Fibroblast of gingiva (primary cell): ENCODE measurements around the gene DOC2A.
"Not testable (repeated sequence)": the region's sequence is repeated elsewhere in the genome, so short reads cannot be mapped to it uniquely, and the experiment has no call there.

ENCODE experiments used
- DNase-seq: peaks from one replicate; pipeline ENCODE4 v3.0.0-alpha.2; 2011; ENCODE audit warnings: low read depth

DOC2A gene

GRCh38 chr16:30027588-30028437, 17.0 kb upstream of the DOC2A start:
- no peak for DNase-seq

DNA sequence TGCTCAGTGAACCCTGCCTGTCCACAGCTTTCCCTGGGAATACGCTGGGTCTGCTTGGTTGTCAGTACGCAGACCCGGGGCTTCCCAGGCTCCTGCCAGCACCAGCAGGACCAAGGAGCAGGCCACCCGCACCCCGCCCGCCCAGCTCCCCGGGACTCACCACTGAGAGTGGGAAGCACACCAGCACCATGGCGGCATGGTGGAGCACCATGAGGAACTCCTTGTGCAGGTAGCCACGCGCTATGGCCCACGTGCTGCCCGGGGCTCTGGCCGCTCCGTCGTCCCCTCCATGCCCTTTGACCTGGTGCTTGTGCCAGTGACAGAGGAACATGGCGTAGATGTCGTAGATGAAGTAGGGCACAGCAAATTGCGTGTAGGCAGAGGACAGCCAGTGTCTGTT, 15.6 kb upstream of the DOC2A start:
- DNase-seq = no peak

GRCh38 chr16:30025574-30025973, 14.7 kb upstream of the DOC2A start:
- no peak for DNase-seq

GRCh38 chr16:30025156-30025555, 14.3 kb upstream of the DOC2A start:
- no peak for DNase-seq

DNA sequence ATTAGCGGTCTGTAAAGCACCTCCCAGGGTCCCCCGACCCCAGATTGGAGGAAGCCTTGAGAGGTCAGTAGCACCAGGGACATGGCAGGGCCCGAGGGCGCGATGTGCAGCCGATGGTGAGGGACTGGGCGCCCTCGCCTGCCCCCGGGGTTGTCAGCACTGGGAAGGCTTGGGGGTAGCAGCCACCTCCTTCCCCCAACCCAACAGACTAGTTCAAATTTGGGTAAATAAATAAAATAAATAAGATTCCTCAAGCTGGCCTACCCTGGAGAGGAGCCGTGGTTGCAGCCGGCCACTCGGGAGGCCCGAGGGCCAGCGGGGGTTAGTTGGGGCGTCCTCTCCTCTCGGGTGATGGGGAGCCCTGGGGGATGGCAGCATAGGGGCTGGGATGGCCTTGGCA, 13.6 kb upstream of the DOC2A start:
- no peak for DNase-seq

DNA sequence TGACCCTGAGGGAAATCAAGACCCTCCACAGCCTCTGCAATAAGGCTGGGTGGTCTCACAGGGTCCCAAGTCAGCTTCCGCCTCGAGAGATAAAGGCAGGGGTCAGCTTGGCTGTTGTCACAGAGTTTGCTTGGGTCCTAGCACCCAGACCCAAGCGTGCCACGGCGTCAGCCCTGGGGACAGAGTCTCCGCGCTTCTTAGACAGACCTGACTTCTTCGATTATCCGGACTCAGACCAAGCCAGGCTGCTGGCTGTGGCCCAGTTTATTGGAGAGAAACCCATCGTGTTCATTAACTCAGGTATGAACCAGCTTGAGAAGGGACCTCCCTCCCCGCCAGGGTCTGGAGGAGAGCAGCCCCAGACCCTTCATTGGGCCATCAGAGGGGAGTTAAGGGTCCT, 12.8 kb upstream of the DOC2A start:
- no peak for DNase-seq

- no peak for DNase-seq
Observed at GRCh38 chr16:30022887-30023286, 12.1 kb upstream of the DOC2A start, which contains the start of gene C16orf92. C16orf92 (plus strand) TSS chr16:30023198; CDS start chr16:30023341, 143 bp downstream.

- DNase-seq = no peak
Observed at GRCh38 chr16:30018731-30019158, 7.9 kb upstream of the DOC2A start.

- DNase-seq = not testable (repeated sequence)
Observed at GRCh38 chr16:30017937-30018336, 7.1 kb upstream of the DOC2A start.

DNA sequence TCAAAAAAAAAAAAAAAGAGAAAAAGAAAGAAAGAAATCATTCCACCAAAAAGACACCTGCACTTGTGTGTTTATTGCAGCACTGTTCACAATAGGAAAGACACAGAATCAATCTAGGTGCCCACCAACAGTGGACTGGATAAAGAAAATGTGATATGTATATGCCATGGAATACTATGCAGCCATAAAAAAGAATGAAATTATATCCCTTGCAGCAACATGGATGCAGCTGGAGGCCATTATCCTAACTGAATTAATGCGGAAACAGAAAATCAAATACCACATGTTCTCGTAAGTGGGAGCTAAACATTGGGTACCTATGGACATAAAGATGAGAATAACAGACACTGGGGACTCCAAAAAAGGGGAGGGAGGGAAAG, 6.4 kb upstream of the DOC2A start:
- DNase-seq = no peak

DNA sequence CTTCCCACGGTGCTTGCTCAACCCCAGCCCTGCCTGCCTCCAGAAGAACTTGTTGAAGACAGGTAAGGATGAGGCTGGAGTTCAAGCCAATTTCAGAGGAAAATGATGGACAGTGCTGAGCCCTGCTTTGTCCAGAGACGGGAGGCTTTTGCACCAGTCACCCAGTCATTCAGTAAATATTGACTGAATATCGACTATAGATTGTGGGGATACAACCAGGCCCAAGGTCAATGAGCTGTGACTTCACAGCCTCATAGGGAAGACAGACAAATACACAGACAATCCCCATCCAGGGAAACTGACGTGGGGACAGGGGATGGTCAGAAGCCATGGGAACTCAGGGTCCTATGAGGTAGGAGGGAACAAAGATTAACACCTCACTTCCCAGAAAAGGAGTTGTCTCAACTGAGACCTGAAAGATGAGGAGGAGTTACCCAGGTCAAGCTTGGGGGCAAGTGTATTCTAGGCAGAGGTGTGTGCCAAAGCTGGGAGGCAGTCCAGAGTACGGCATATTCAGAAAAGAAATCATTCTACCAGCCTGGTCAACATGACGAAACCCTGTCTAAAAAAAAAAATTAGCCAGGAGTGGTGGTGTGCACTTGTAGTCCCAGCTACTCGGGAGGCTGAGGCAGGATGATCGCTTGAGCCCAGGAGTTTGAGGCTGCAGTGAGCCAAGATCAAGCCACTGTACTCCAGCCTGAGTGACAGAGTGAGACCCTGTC, 5.9 kb upstream of the DOC2A start:
- no peak for DNase-seq

GRCh38 chr16:30015450-30015849, 4.6 kb upstream of the DOC2A start:
- DNase-seq = not testable (repeated sequence)

GRCh38 chr16:30012598-30012997, 1.8 kb upstream of the DOC2A start:
- DNase-seq = not testable (repeated sequence)

GRCh38 chr16:30011714-30012504, 1.1 kb upstream of the DOC2A start:
- no peak for DNase-seq

DNA sequence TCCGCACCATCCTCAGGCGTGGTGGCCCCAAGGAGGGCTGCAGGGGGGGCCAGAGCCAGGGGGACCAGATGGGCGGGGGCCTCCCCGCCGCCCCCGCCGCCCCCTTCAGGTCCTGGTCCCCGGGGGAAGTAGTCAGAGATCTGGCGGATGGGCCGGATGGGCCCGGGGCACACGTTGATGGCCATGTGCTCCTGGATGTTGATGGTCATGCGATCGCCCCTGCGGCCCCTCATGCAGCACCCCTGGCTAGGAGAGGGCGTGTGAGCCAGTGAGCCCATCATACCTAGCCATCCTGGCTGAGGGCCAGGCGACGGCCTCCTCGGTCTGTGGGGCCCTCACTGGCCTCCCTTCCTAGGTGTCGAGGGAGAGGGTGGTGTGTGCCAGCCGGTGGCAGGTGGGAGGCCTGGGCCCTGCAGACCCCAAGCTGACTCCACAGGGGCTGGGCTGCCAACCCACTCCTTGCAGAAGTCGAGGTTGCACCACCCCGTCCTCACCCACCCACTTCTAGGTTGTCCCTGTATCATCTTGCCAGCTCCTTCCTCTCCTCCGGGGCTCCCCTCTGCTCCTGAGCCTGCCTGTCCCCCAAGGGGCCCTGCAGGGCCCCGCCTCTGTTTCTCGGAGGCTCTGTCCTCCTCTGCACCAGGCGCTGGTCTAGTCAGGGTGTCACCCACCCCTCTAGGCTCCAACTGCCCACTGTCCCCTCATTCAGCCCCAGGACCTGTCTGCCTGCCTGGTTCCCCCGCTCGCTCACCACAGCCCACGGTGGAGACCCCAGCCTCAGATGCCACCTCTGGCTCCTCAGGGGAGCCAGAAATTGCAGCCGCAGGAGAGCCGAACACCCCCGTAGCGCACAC, 610 bp downstream of the DOC2A start:
- DNase-seq = no peak

DNA sequence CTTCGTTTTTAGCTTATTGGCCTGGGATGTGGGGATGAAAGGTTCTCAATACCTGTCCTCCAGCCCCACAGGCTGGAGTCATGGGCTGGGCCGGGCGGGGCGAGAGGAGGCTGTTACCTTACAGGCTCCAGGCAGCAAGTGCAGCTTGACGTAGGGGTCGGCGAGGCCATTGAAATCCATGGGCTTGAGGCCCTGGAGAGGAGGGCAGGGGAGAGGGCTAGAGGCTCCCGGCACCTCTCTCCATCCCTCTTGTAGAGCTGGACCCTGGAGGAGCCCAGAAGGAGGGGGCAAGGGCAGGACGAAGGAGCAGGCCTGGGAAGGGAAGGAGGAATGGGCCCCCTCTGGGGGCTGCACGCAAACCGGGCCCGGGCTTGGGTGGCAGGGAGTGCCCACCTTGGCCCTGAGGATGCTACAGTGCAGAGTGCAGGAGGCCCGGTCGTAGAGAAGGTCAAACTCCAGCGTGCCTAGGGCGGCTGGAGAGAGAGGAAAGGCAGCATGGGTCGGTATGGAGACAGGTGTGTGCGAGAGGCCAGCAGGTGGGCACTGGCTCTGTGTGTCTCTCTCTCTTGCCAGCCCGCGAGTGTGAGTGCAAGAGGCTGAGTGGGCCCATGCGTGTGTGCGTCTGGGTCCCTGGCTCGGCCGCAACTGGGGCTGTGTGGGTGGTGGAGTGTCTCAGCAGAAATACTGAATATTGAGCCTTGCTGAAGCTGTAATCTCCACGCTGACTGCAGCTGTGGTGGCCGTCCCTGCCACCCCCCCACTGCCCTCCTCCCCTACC, 1.6 kb downstream of the DOC2A start:
- DNase-seq = no peak

DNA sequence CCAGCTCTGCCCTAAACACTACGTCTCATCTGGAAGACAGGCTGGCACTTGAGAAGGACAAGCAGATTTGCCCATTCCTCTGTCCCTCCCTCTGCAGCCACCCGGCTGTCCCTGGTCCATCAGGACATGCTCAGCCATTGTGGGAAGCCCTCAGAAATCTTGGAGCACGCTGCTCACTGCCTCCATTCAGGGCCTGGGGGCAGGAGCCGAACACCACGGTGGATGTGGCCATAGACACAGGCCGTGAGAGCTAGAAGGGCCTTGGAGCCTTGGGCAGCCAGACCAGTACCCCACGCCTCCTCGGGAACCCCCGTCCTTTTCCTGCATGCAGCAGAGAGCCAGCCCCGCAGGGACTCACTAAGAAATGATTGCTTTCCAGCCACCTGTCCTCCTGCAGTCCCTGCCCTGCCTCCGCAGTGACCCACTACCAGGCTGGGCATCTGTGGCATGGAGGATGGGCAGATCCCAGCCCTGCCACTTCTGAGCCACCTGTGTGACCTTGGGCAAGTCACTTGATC, 3.4 kb downstream of the DOC2A start:
- DNase-seq = no peak

- DNase-seq = no peak
Observed at GRCh38 chr16:30006659-30007377, 4.0 kb downstream of the DOC2A start.

DNA sequence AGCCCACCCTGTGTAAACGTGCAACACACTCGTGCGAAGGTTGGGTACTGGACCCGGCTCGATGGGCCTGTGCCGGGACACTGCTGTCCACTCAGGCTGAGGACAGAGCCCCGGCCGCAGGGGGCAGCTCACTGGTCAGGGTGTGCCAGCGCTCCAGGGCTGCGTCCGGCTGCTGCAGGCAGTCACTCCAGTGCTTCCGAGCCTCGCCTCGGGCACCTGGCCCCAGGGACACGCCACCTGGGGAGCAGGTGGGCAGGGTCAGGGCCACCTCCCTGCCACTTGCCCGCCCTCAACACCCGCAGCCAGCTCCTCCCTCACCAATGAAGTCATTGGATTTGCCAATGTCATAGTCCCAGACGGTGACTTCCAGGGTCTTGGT, 4.7 kb downstream of the DOC2A start:
- no peak for DNase-seq
